Natural killer cell (primary cell): ENCODE measurements around the gene WDR46. TPM values are rescaled to one million over a fixed set of nuclear protein-coding genes. Genes with fewer than 3 reads are reported as not detected.
A peak's percentile ranks its signal among the peaks of the same experiment; 100 is the strongest.

Experiments used
- ATAC-seq, 3 donors: fragments of 150-1000 bp in 2 of 3; fragments of 200-7000 bp in 1 of 3; cut with Tn5 transposase; 1 replicate in 1 of 3; 2 replicates in 2 of 3; pipeline ENCODE4 v1.10.0; 2021; ENCODE audit warnings: mild to moderate bottlenecking in 2 of 3, moderate library complexity in 2 of 3
- DNase-seq, 2 donors: peaks; one replicate each; pipeline versions ENCODE4 v3.0.0 to v3.0.0-alpha.2; 2013 to 2021; ENCODE audit warnings: mixed read lengths in 1 of 2
- H3K27ac ChIP-seq: one replicate; pipeline ENCODE4 v1.5.1; 2013; ENCODE audit warnings: mild to moderate bottlenecking, low read length
- H3K27me3 ChIP-seq: one replicate; pipeline ENCODE4 v1.6.1; 2013; ENCODE audit warnings: low read length; ENCODE audit not compliant: control insufficient read depth, insufficient read depth
- H3K36me3 ChIP-seq: one replicate; pipeline ENCODE4 v1.6.1; 2013; ENCODE audit warnings: low read length; ENCODE audit not compliant: control insufficient read depth, insufficient read depth
- H3K4me1 ChIP-seq: one replicate; pipeline ENCODE4 v1.6.1; 2013; ENCODE audit warnings: low read length; ENCODE audit not compliant: control insufficient read depth, insufficient read depth
- H3K4me3 ChIP-seq: one replicate; pipeline ENCODE4 v1.5.1; 2013; ENCODE audit warnings: low read length
- H3K9me3 ChIP-seq: one replicate; pipeline ENCODE4 v1.6.1; 2013; ENCODE audit warnings: low read length; ENCODE audit not compliant: control insufficient read depth, insufficient read depth
- H3K27ac Mint-ChIP-seq, 2 donors: one replicate each; pipeline ENCODE4 v1.8.0; 2022; ENCODE audit warnings: mild to moderate bottlenecking in 2 of 2, mixed read lengths in 2 of 2, moderate library complexity in 1 of 2
- H3K27me3 Mint-ChIP-seq, 2 donors: one replicate each; pipeline ENCODE4 v1.8.0; 2022; ENCODE audit warnings: low read depth in 2 of 2, mixed read lengths in 2 of 2
- H3K36me3 Mint-ChIP-seq: one replicate; pipeline ENCODE4 v1.8.0; 2022; ENCODE audit warnings: mixed read lengths
- H3K4me1 Mint-ChIP-seq, 2 donors: one replicate each; pipeline ENCODE4 v1.8.0; 2022; ENCODE audit warnings: mixed read lengths in 2 of 2
- H3K4me3 Mint-ChIP-seq: one replicate; pipeline ENCODE4 v1.8.0; 2022; ENCODE audit warnings: mild to moderate bottlenecking, moderate library complexity, mixed read lengths
- H3K9me3 Mint-ChIP-seq, 2 donors: one replicate each; pipeline ENCODE4 v1.8.0; 2022; ENCODE audit warnings: mixed read lengths in 2 of 2
- WGBS: methylation state at CpG from one replicate; pipeline ENCODE4 v1.1.7; 2013; ENCODE audit warnings: missing lambda C conversion rate; ENCODE audit not compliant: insufficient coverage; 5-methylcytosine and 5-hydroxymethylcytosine counted together
- intact Hi-C: fragments of 100-400 bp; cut with micrococcal nuclease; formaldehyde crosslinking; loops from one replicate; pipeline ENCODE4 v1.14.2; 2022
- total RNA-seq, 4 donors: library from RNA; stranded (reverse); fragments of 120-200 nt in 1 of 4; gene quantifications; one replicate each; pipeline versions ENCODE4 v1.2.3 to v1.2.4, GENCODE V29; 2013 to 2022
- TF ChIP-seq, protein P1 (sequence below): fragments of 200-600 bp; IDR thresholded peaks from one replicate; pipeline ENCODE4 v1.8.0; 2022; ENCODE audit warnings: antibody characterized with exemption

WDR46 gene
- total RNA-seq, 3 donors from 2014 or later (not counting 1 experiment from before 2014, with no cell fraction given) = 33.6 to 56.3 (median 47.0) TPM

DNA sequence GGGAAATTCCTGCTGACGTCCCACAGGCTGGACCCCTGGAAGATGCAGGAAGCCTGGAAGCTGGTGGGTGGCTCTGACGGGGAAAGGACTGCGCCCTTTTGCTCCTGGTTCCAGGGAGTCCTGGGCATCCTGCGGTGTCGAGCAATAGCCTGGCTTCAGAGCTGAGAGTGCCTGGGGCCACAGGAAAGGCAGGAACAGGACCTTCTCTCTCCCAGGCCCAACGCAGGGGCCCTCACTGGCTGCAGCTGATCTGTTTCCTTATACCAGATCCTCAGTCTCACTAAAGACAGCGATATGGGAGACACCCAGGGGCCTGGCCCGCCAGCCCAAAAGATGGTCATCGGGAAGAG is 10.7 kb downstream of the WDR46 start:
- H3K4me1 ChIP-seq = peaks cover 52% of the 10 kb centered on the region
- H3K27me3 ChIP-seq = no peaks in the 10 kb centered on the region
- H3K27ac ChIP-seq = peak overlapping the region; percentile 90
- Mint-ChIP-seq H3K27me3 (no peaks in the 10 kb centered on the region), H3K4me1 (peaks cover 35 to 58% of the 10 kb centered on the region in 2 donors), H3K4me3 (peak overlapping the region; percentile 13), H3K27ac (peak overlapping the region; percentile 90 to 91), H3K9me3 (no peaks in the 10 kb centered on the region), H3K36me3 (peaks cover 7% of the 10 kb centered on the region)
- H3K4me3 ChIP-seq = no peak overlapping the region
- DNase-seq = no peak
- no peak for ATAC-seq
- no peaks in the 10 kb centered on the region for H3K9me3 ChIP-seq
- peaks cover 46% of the 10 kb centered on the region for H3K36me3 ChIP-seq
- intact Hi-C loops = no loop called here
- WGBS = 87% methylated on average over 9 of the region's 9 CpGs
- TF ChIP-seq, protein P1, sequence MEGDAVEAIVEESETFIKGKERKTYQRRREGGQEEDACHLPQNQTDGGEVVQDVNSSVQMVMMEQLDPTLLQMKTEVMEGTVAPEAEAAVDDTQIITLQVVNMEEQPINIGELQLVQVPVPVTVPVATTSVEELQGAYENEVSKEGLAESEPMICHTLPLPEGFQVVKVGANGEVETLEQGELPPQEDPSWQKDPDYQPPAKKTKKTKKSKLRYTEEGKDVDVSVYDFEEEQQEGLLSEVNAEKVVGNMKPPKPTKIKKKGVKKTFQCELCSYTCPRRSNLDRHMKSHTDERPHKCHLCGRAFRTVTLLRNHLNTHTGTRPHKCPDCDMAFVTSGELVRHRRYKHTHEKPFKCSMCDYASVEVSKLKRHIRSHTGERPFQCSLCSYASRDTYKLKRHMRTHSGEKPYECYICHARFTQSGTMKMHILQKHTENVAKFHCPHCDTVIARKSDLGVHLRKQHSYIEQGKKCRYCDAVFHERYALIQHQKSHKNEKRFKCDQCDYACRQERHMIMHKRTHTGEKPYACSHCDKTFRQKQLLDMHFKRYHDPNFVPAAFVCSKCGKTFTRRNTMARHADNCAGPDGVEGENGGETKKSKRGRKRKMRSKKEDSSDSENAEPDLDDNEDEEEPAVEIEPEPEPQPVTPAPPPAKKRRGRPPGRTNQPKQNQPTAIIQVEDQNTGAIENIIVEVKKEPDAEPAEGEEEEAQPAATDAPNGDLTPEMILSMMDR = no peak

DNA sequence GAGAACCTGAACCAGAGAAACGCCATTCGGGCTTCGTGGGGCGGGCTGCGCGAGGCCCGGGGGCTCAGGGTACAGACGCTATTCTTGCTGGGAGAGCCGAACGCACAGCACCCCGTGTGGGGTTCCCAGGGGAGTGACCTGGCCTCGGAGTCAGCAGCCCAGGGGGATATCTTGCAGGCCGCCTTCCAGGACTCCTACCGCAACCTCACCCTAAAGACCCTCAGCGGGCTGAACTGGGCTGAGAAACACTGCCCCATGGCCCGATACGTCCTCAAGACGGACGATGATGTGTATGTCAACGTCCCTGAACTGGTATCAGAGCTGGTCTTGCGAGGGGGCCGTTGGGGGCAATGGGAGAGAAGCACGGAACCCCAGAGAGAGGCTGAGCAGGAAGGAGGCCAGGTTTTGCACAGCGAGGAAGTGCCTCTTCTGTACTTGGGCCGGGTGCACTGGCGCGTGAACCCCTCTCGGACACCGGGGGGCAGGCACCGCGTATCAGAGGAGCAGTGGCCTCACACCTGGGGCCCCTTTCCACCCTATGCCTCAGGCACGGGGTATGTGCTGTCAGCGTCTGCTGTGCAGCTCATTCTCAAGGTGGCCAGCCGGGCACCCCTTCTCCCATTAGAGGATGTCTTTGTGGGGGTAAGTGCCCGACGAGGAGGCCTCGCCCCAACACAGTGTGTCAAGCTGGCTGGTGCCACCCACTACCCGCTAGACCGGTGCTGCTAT is 11.2 kb downstream of the WDR46 start:
- Histone ChIP-seq H3K9me3 (no peaks in the 10 kb centered on the region), H3K4me3 (peak overlapping the region; percentile 82), H3K4me1 (peaks cover 56% of the 10 kb centered on the region), H3K27me3 (no peaks in the 10 kb centered on the region), H3K27ac (peak overlapping the region; percentile 90), H3K36me3 (peaks cover 51% of the 10 kb centered on the region)
- Mint-ChIP-seq H3K27me3 (no peaks in the 10 kb centered on the region), H3K36me3 (peaks cover 7% of the 10 kb centered on the region), H3K9me3 (no peaks in the 10 kb centered on the region), H3K4me3 (peak overlapping the region; percentile 93), H3K27ac (peak overlapping the region; percentile 90 to 91), H3K4me1 (peaks cover 40 to 63% of the 10 kb centered on the region in 2 donors)
- TF ChIP-seq, protein P1 = no peak
- DNase-seq (peak; percentile 37 to 60), ATAC-seq (peak; percentile 22 to 31 (median 22))
- intact Hi-C loops = loop anchor here (1.0 to 2.0 kb wide), 4 partner anchors 11 to 67 kb away; partner anchors contain the start of genes PFDN6, TAPBP and WDR46
- 26% methylated on average over 39 of the region's 39 CpGs for WGBS

DNA sequence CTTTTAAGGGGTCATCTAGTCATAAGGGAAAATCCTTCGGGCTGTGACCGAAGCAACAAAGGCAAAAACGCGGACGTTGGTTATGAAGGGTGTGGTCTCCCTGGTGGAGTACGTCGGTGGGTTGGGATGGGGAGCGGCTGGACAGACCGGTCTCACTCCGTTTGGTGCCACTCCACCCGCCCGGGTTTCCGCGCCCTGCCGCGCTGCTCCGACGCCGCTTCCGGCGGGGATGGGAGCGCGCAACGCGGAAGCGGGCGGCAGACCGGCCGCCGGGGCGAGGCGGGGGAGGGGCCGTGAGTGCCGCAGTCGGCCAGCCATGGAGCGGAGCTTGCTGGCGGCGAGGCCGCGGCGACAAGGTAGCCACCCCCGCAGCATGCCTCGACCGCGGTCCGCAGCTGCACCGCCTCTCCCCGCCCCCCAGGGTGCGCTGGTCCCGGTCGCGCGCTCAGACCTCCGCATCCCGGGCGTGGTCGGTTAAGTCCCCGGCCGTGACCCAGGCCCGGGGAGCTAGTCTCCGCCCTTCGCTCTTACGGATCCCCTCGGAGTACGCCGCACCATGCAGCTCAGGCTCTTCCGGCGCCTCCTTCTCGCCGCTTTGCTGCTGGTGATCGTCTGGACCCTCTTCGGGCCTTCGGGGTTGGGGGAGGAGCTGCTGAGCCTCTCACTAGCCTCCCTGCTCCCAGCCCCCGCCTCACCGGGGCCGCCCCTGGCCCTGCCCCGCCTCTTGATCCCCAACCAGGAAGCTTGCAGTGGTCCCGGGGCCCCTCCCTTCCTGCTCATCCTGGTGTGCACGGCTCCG is 12.0 kb downstream of the WDR46 start, which contains the start of gene B3GALT4:
Gene B3GALT4 (plus strand): TSS at position 260 of the 799 bp plus-strand sequence. CDS start 297 bp downstream, at position 557.
- peak; percentile 73 to 83 (median 76) for ATAC-seq
- Mint-ChIP-seq H3K4me1 (peaks cover 48 to 71% of the 10 kb centered on the region in 2 donors), H3K4me3 (peak within 1 kb of the TSS; percentile 94), H3K9me3 (no peaks in the 10 kb centered on the region), H3K27me3 (no peaks in the 10 kb centered on the region), H3K27ac (peak within 1 kb of the TSS; percentile 90 to 91), H3K36me3 (peaks cover 7% of the 10 kb centered on the region)
- Histone ChIP-seq H3K36me3 (peaks cover 43% of the 10 kb centered on the region), H3K27me3 (no peaks in the 10 kb centered on the region), H3K4me1 (peaks cover 63% of the 10 kb centered on the region), H3K27ac (peak within 1 kb of the TSS; percentile 90), H3K9me3 (no peaks in the 10 kb centered on the region), H3K4me3 (peak within 1 kb of the TSS; percentile 82)
- intact Hi-C loops = loop anchor here (1.0 to 2.0 kb wide), 4 partner anchors 12 to 68 kb away; partner anchors contain the start of genes PFDN6, TAPBP and WDR46
- DNase-seq = peak; percentile 68 to 86
- TF ChIP-seq, protein P1 = peak; percentile 61
- under 1% methylated on average over 80 of the region's 80 CpGs for WGBS
